ENCODE measurements around the gene GID8. TPM values are rescaled to one million over a fixed set of nuclear protein-coding genes. Genes with fewer than 3 reads are reported as not detected.
A peak's percentile ranks its signal among the peaks of the same experiment; 100 is the strongest.

The GID8 gene
- total RNA-seq, 1 experiment from 2014 or later = 37.2 TPM

DNA sequence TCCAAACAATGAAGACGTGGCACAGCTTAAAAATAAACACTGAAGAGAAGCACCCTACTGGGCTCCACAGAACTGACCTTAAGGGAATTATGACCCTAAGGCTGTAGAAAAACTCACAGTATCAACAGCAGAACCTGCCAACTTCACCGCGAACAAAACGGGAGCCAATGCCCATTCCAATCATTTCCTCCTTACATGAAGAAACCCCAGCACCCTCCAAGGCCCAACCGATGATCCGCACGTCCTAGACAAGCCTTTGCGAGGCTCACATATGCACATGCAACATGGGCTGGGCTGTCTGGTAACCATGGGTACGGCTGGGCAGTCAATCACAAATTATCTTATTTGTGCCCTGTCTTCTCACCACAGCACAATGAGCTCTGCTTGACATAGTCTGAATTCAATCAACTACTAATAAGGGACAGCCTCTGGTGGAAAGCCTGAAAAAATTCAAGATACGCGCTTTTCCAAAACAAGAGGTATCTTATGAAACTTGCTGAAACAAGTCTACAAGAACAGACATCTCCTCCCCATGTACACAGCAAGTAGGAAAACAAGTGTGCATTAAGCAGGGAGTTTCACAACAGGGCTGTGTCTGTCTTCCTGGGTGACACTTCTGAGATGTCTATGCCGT lies 13.4 kb upstream of the GID8 start:
- TF ChIP-seq, protein P1, sequence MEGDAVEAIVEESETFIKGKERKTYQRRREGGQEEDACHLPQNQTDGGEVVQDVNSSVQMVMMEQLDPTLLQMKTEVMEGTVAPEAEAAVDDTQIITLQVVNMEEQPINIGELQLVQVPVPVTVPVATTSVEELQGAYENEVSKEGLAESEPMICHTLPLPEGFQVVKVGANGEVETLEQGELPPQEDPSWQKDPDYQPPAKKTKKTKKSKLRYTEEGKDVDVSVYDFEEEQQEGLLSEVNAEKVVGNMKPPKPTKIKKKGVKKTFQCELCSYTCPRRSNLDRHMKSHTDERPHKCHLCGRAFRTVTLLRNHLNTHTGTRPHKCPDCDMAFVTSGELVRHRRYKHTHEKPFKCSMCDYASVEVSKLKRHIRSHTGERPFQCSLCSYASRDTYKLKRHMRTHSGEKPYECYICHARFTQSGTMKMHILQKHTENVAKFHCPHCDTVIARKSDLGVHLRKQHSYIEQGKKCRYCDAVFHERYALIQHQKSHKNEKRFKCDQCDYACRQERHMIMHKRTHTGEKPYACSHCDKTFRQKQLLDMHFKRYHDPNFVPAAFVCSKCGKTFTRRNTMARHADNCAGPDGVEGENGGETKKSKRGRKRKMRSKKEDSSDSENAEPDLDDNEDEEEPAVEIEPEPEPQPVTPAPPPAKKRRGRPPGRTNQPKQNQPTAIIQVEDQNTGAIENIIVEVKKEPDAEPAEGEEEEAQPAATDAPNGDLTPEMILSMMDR (conservative IDR thresholded peaks at IDR 0.05; ENCODE audit: low read depth, low read length) = no peak
- no peak for TF ChIP-seq EZH2 (IDR thresholded peaks at IDR 0.05; ENCODE audit: low read length, unreplicated experiment)
- H4K20me1 ChIP-seq (ENCODE audit: low read length) = peaks cover 60% of the 10 kb centered on the region
- ATAC-seq = 0 out of 2 replicates have a peak, but pooled peaks have one; percentile 4
- peak overlapping the region; percentile 78 for H3K27ac ChIP-seq (ENCODE audit: low read length)
- CTCF ChIA-PET = interaction anchor here (0.7 kb wide), 1 partner anchor 102 kb away, joined by 3 read pairs; no protein-coding TSS in a partner anchor
- peaks cover 98% of the 10 kb centered on the region for H3K79me2 ChIP-seq (ENCODE audit: low read length)
- peak overlapping the region; percentile 80 for H3K4me3 ChIP-seq (ENCODE audit: low read length)
- 0 out of 2 replicates have a peak, but pooled peaks cover 3% of the 10 kb centered on the region for H3K36me3 ChIP-seq (ENCODE audit: low read depth, low read length)
- H3K9ac ChIP-seq (ENCODE audit: low read length) = peak overlapping the region; percentile 98
- no TSS peak for BruUV-seq (replicated peaks)
- H3K27me3 ChIP-seq (ENCODE audit: low read length) = no peaks in the 10 kb centered on the region
- H3K9me2 ChIP-seq (replicated peaks; ENCODE audit: low read length) = no peaks in the 10 kb centered on the region
- peaks cover 27% of the 10 kb centered on the region for H3K4me1 ChIP-seq (ENCODE audit: insufficient read depth, low read length)
- intact Hi-C loops (cut with micrococcal nuclease) = loop anchor here (2.0 to 10.0 kb wide), 3 partner anchors 24 to 608 kb away; no protein-coding TSS in a partner anchor
- DNase-seq = peak; percentile 47
- POLR2A ChIA-PET (ENCODE audit: unreplicated experiment) = no interaction called here
- H3K4me2 ChIP-seq (ENCODE audit: low read length) = peak overlapping the region; percentile 84
- H2AFZ ChIP-seq (ENCODE audit: low read length) = no peak overlapping the region
- H3K9me3 ChIP-seq (ENCODE audit: low read length) = no peaks in the 10 kb centered on the region
- H3F3A ChIP-seq (ENCODE audit: low read length, unreplicated experiment) = no peaks in the 10 kb centered on the region

DNA sequence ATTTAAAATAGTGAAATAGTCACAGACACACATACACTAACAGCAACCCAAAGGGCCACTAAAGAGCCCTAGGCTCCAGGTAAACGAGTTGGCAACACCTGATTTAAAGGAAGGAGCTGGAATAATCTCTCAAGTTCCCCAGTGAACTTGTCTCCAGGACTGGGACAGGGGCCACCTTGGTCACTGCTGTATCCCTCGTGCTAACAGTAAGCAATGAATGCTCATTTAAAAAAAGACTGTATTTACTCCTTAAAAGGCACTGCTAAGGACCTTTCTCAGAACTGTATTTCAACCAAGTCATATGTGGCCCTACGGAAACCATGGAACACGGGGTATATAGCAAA lies 12.9 kb upstream of the GID8 start:
- ChIA-PET POLR2A (ENCODE audit: unreplicated experiment) (no interaction called here), CTCF (no interaction called here)
- Histone ChIP-seq H3K9me3 (ENCODE audit: low read length) (no peaks in the 10 kb centered on the region), H3K4me1 (ENCODE audit: insufficient read depth, low read length) (peaks cover 27% of the 10 kb centered on the region), H4K20me1 (ENCODE audit: low read length) (peaks cover 59% of the 10 kb centered on the region), H3K27me3 (ENCODE audit: low read length) (no peaks in the 10 kb centered on the region), H3K36me3 (ENCODE audit: low read depth, low read length) (0 out of 2 replicates have a peak, but pooled peaks cover 3% of the 10 kb centered on the region), H3K79me2 (ENCODE audit: low read length) (peaks cover 98% of the 10 kb centered on the region), H3F3A (ENCODE audit: low read length, unreplicated experiment) (no peaks in the 10 kb centered on the region), H3K9ac (ENCODE audit: low read length) (peak overlapping the region; percentile 98), H2AFZ (ENCODE audit: low read length) (no peak overlapping the region), H3K27ac (ENCODE audit: low read length) (peak overlapping the region; percentile 78), H3K4me3 (ENCODE audit: low read length) (peak overlapping the region; percentile 80), H3K4me2 (ENCODE audit: low read length) (peak overlapping the region; percentile 84), H3K9me2 (replicated peaks; ENCODE audit: low read length) (no peaks in the 10 kb centered on the region)
- BruUV-seq (replicated peaks) = TSS peak; percentile 9
- DNase-seq = peak; percentile 33
- no peak for ATAC-seq
- intact Hi-C loops (cut with micrococcal nuclease) = loop anchor here (2.0 to 10.0 kb wide), 3 partner anchors 24 to 607 kb away; no protein-coding TSS in a partner anchor
- TF ChIP-seq, protein P1 (conservative IDR thresholded peaks at IDR 0.05; ENCODE audit: low read depth, low read length) = no peak
- TF ChIP-seq EZH2phosphoT487 (IDR thresholded peaks at IDR 0.05; ENCODE audit: borderline replicate concordance, low read length) (no peak), EZH2 (IDR thresholded peaks at IDR 0.05; ENCODE audit: low read length, unreplicated experiment) (no peak)
